HepG2 (cell line): ENCODE results near the gene GRAMD4. TPM values are rescaled to one million over a fixed set of nuclear protein-coding genes. Genes with fewer than 3 reads are reported as not detected.

ENCODE experiments used
- ATAC-seq: fragments of 200-7000 bp; cut with Tn5 transposase; 3 replicates; pipeline ENCODE4 v1.9.1; 2020; ENCODE audit warnings: mild to moderate bottlenecking, moderate library complexity
- BruUV-seq: library from RNA; stranded (reverse); fragments of 400-500 nt; replicated peaks from 2 replicates; lab custom pipeline; 2021; lab: Mats Ljungman, UMichigan
- CTCF ChIA-PET: fragments of 300-600 bp; formaldehyde crosslinking; extraction: SDS; loops from one replicate; lab custom pipeline; 2021; ENCODE audit warnings: low total read pairs, inconsistent platforms, low intra/inter-chr PET ratio; lab: Yijun Ruan, JAX
- POLR2A ChIA-PET: fragments of 350-600 bp; sonication (Branson Sonifier 250); formaldehyde crosslinking; loops from one replicate; lab custom pipeline; 2020; ENCODE audit warnings: antibody characterized with exemption, inconsistent platforms; lab: Yijun Ruan, JAX
- DNase-seq: peaks from one replicate; pipeline ENCODE4 v3.0.0-alpha.2; 2015; ENCODE audit warnings: low spot score
- FAIRE-seq: peaks from 3 replicates; lab custom pipeline; 2011; peaks lifted over from hg19 to GRCh38; lab: Jason Lieb, UNC
- H2AFZ ChIP-seq: one replicate; pipeline ENCODE4 v1.6.1; 2011; ENCODE audit warnings: low read length, inconsistent platforms
- H3K27ac ChIP-seq: fragments of 300-600 bp; 3 replicates; pipeline ENCODE4 v1.8.0; 2011; ENCODE audit warnings: mixed run types, mild to moderate bottlenecking, mixed read lengths, low read length, inconsistent platforms; ENCODE audit not compliant: insufficient read depth; ENCODE audit errors: extremely low read length
- H3K27me3 ChIP-seq, 2 experiments: fragments of 200-600 bp in 1 of 2; 2 replicates in 1 of 2; 3 replicates in 1 of 2; pipeline versions ENCODE4 v1.6.0 to v1.8.0; 2011; ENCODE audit warnings: low read length in 2 of 2, mild to moderate bottlenecking in 2 of 2, moderate library complexity in 2 of 2, inconsistent platforms in 1 of 2; ENCODE audit not compliant: insufficient read depth in 2 of 2, control insufficient read depth in 1 of 2
- H3K36me3 ChIP-seq, 2 experiments: fragments of 200-600 bp in 1 of 2; replicated peaks in 1 of 2; 2 replicates in 1 of 2; 3 replicates in 1 of 2; pipeline versions ENCODE4 v1.5.1 to v1.8.0; 2011; ENCODE audit warnings: low read length in 2 of 2, inconsistent platforms in 1 of 2; ENCODE audit not compliant: insufficient read depth in 2 of 2, control insufficient read depth in 1 of 2
- H3K4me1 ChIP-seq: 2 replicates; pipeline ENCODE4 v1.5.1; 2012; ENCODE audit warnings: low read length, inconsistent platforms; ENCODE audit not compliant: insufficient read depth
- H3K4me2 ChIP-seq: 2 replicates; pipeline ENCODE4 v1.6.0; 2011; ENCODE audit warnings: low read depth, low read length, inconsistent platforms
- H3K4me3 ChIP-seq, 3 experiments: fragments of 200-600 bp in 1 of 3; sonication (generic), shearing (Covaris generic) in 1 of 3; replicated peaks in 1 of 3; 2 replicates each; pipeline ENCODE4 v1.5.1; 2011 to 2016; ENCODE audit warnings: low read length in 3 of 3, inconsistent platforms in 2 of 3, low read depth in 2 of 3, mild to moderate bottlenecking in 2 of 3, control low read depth in 1 of 3, mixed read lengths in 1 of 3; ENCODE audit not compliant: insufficient read depth in 1 of 3
- H3K79me2 ChIP-seq: one replicate; pipeline ENCODE4 v1.6.1; 2011; ENCODE audit warnings: low read length, inconsistent platforms; ENCODE audit not compliant: insufficient read depth
- H3K9ac ChIP-seq: 2 replicates; pipeline ENCODE4 v1.6.0; 2011; ENCODE audit warnings: mild to moderate bottlenecking, low read depth, low read length, inconsistent platforms; ENCODE audit not compliant: insufficient read depth
- H3K9me3 ChIP-seq: 2 replicates; pipeline ENCODE4 v1.5.1; 2012; ENCODE audit warnings: mild to moderate bottlenecking, low read length
- H4K20me1 ChIP-seq: 2 replicates; pipeline ENCODE4 v1.6.0; 2011; ENCODE audit warnings: inconsistent platforms, mild to moderate bottlenecking, low read length, moderate library complexity; ENCODE audit not compliant: insufficient read depth
- ATF7-NPFF ChIP-seq: sonication (generic); formaldehyde crosslinking; IDR thresholded peaks from 2 replicates; pipeline ENCODE4 v1.8.1; 2023; ENCODE audit warnings: mild to moderate bottlenecking, low read depth, missing genetic modification reagents, moderate library complexity
- ZNF224 ChIP-seq: sonication (generic); formaldehyde crosslinking; IDR thresholded peaks from 2 replicates; pipeline ENCODE4 v1.5.0; 2020; ENCODE audit warnings: mild to moderate bottlenecking, missing genetic modification reagents
- ZNF24 ChIP-seq: fragments of 450-650 bp; IDR thresholded peaks from 2 replicates; pipeline ENCODE4 v1.6.1; 2017; ENCODE audit warnings: antibody characterized with exemption, mild to moderate bottlenecking
- ZNF503 ChIP-seq: sonication (generic); formaldehyde crosslinking; IDR thresholded peaks from 2 replicates; pipeline ENCODE4 v1.4.0; 2020; ENCODE audit warnings: missing genetic modification reagents
- WGBS: methylation state at CpG from one replicate; pipeline ENCODE4 v1.1.6; 2017; ENCODE audit warnings: low lambda C conversion rate; 5-methylcytosine and 5-hydroxymethylcytosine counted together
- in situ Hi-C: cut with HindIII; loops from 2 replicates; pipeline ENCODE4 v1.10.0; 2017; ENCODE audit warnings: low pct_unique_long_range_greater_than_20kb; ENCODE audit not compliant: extremely low pct_ligation_motif_present
- intact Hi-C: fragments of 100-400 bp; cut with micrococcal nuclease; formaldehyde crosslinking; loops from one replicate; pipeline ENCODE4 v1.10.0; 2022; ENCODE audit not compliant: unreplicated experiment
- polyA plus RNA-seq, 8 experiments: library from polyadenylated mRNA; depleted of rRNA in 3 of 8; stranded (reverse) in 7 of 8; unstranded in 1 of 8; fragments of >200 nt; fragmentation: Illumina TruSeq in 4 of 8; extraction: Trizol in 4 of 8; gene quantifications; 2 replicates each; pipeline versions ENCODE4 v1.2.1 to v1.2.3, GENCODE V29; 2011 to 2016; ENCODE audit warnings: low read depth in 4 of 8, missing spikeins in 1 of 8, mixed read lengths in 1 of 8; ENCODE audit not compliant: insufficient read depth in 1 of 8
- total RNA-seq, 5 experiments: library from RNA; depleted of rRNA; stranded (reverse); fragments of >200 nt; fragmentation: Illumina TruSeq; extraction: Trizol; gene quantifications; 2 replicates each; pipeline ENCODE4 v1.2.3, GENCODE V29; 2016; ENCODE audit warnings: low read depth in 1 of 5

Gene GRAMD4
- total and polyA plus RNA-seq, 2 of the 13 experiments (the other 11 are each of a cell fraction or from before 2014, with no cell fraction given), result 15.2 to 15.7 TPM

GRCh38 chr22:46678785-46679700 lies 58.9 kb downstream of the GRAMD4 start:
- Histone ChIP-seq H2AFZ (no peak overlapping the region), H3K4me1 (no peaks in the 10 kb centered on the region), H3K4me2 (no peak overlapping the region), H3K9me3 (no peaks in the 10 kb centered on the region), H3K4me3 (no peak overlapping the region), H3K27me3 (no peaks in the 10 kb centered on the region), H3K36me3 (peaks cover 2% of the 10 kb centered on the region in 2 experiments; a peak in 1 of 5 replicates), H3K9ac (no peak overlapping the region), H4K20me1 (no peaks in the 10 kb centered on the region), H3K79me2 (no peaks in the 10 kb centered on the region), H3K27ac (no peak overlapping the region)
- POLR2A ChIA-PET, result no interaction called here
- BruUV-seq, result no TSS peak
- CTCF ChIA-PET, result no interaction called here
- no peak for FAIRE-seq
- no peak for ATAC-seq
- DNase-seq, result no peak
- TF ChIP-seq ATF7-NPFF (CRISPR knock-in tag), result no peak
- TF ChIP-seq ZNF24, result no peak
- TF ChIP-seq ZNF503 (CRISPR knock-in tag), result no peak
- TF ChIP-seq ZNF224 (CRISPR knock-in tag), result no peak
- in situ Hi-C loops, result no loop called here
- intact Hi-C loops, result no loop called here
- WGBS, result 94% methylated on average over 43 of the region's 44 CpGs
